HG02943 (cell line): ENCODE data around the gene MRPS5.
"Not testable (repeated sequence)": the region's sequence is repeated elsewhere in the genome, so short reads cannot be mapped to it uniquely, and the experiment has no call there.

Source experiments
- ATAC-seq: cut with Tn5 transposase; IDR thresholded peaks from one replicate; pipeline ENCODE4 v1.9.1; 2021; ENCODE audit warnings: mild to moderate bottlenecking, low read depth, moderate library complexity; ENCODE audit not compliant: unreplicated experiment

The MRPS5 gene

GRCh38 chr2:95121407-95122196 lies at the start of gene MRPS5:
TSS of gene MRPS5 (minus strand) at chr2:95121808. CDS start at chr2:95121791, 17 bp downstream.
- peak; percentile 95 for ATAC-seq

GRCh38 chr2:95166065-95166763 lies 44.6 kb upstream of the MRPS5 start:
- ATAC-seq = peak; percentile 20

GRCh38 chr2:95165371-95166064 lies 43.9 kb upstream of the MRPS5 start, which contains the start of gene ZNF2:
TSS of gene ZNF2 (plus strand) at chr2:95165809. CDS start at chr2:95176227, 10,418 bp downstream.
- ATAC-seq = peak; percentile 92

- peak; percentile 16 for ATAC-seq
Observed at GRCh38 chr2:95165030-95165370, 43.4 kb upstream of the MRPS5 start.

GRCh38 chr2:95159690-95160449 lies 38.3 kb upstream of the MRPS5 start, which contains the start of gene ZNF514:
TSS of gene ZNF514 (minus strand) at chr2:95159848. CDS start at chr2:95153253, 6,595 bp downstream.
- ATAC-seq = peak; percentile 85

- peak; percentile 37 for ATAC-seq
Observed at GRCh38 chr2:95158891-95159619, 37.4 kb upstream of the MRPS5 start.

- no peak for ATAC-seq
Observed at GRCh38 chr2:95158441-95158840, 36.8 kb upstream of the MRPS5 start.

- ATAC-seq = no peak
Observed at GRCh38 chr2:95149397-95149984, 27.9 kb upstream of the MRPS5 start.

GRCh38 chr2:95143838-95144237 lies 22.2 kb upstream of the MRPS5 start:
- no peak for ATAC-seq

- no peak for ATAC-seq
Observed at GRCh38 chr2:95138702-95139101, 17.1 kb upstream of the MRPS5 start.

GRCh38 chr2:95122197-95122551 lies 566 bp upstream of the MRPS5 start:
- ATAC-seq = peak; percentile 27

- peak; percentile 1 for ATAC-seq
Observed at GRCh38 chr2:95121093-95121406, 558 bp downstream of the MRPS5 start.

GRCh38 chr2:95115418-95115817 lies 6.2 kb downstream of the MRPS5 start:
- peak; percentile 97 for ATAC-seq

- no peak for ATAC-seq
Observed at GRCh38 chr2:95113464-95113863, 8.1 kb downstream of the MRPS5 start.

- ATAC-seq = no peak
Observed at GRCh38 chr2:95110395-95110794, 11.2 kb downstream of the MRPS5 start.

GRCh38 chr2:95109260-95109659 lies 12.3 kb downstream of the MRPS5 start:
- no peak for ATAC-seq

GRCh38 chr2:95106081-95106480 lies 15.5 kb downstream of the MRPS5 start:
- ATAC-seq = no peak

- ATAC-seq = no peak
Observed at GRCh38 chr2:95104606-95105005, 17.0 kb downstream of the MRPS5 start.

GRCh38 chr2:95099910-95100309 lies 21.7 kb downstream of the MRPS5 start:
- ATAC-seq = no peak

- ATAC-seq = not testable (repeated sequence)
Observed at GRCh38 chr2:95098273-95098672, 23.3 kb downstream of the MRPS5 start.
